ENCODE data around the gene DPP10. TPM values are rescaled to one million over a fixed set of nuclear protein-coding genes. Genes with fewer than 3 reads are reported as not detected.

Gene DPP10
- total RNA-seq, 1 donor from 2014 or later: 1.1 TPM

DNA sequence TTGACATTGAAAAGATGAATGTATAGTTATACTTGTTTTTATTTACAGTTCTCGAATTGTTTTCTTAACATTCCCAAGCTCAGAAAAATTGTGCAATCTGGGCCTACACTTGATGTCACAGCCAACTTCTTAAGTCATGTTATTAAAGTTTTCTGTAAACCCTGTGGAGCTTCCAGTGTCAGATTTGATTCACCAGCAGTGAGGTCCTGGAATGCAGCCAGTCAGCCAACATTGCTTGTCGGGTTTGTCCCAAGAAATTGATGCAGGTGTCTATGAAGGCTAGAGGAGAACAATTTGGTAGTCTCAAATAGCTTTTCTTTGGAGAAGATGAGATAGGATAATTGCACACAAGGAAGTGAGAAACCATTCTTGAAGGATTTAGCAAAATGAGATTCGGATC is 732.2 kb downstream of the DPP10 start:
- Histone ChIP-seq H3K4me3 (ENCODE audit: insufficient read depth, low read depth, low read length) (no peak overlapping the region), H3K27me3 (ENCODE audit: insufficient read depth, low read length) (no peaks in the 10 kb centered on the region), H3K27ac (ENCODE audit: low read depth, low read length) (no peak overlapping the region), H3K36me3 (ENCODE audit: insufficient read depth, low read length) (no peaks in the 10 kb centered on the region), H4K20me1 (ENCODE audit: insufficient read depth, low read length) (no peaks in the 10 kb centered on the region), H3K79me2 (ENCODE audit: insufficient read depth, low read length) (no peaks in the 10 kb centered on the region), H3K9me3 (ENCODE audit: insufficient read depth, low read depth, low read length) (peaks cover 4% of the 10 kb centered on the region), H3K4me2 (ENCODE audit: low read length) (no peak overlapping the region), H2AFZ (ENCODE audit: low read depth, low read length) (no peak overlapping the region), H3K9ac (ENCODE audit: low read length) (no peak overlapping the region), H3K4me1 (ENCODE audit: insufficient read depth, low read length) (no peaks in the 10 kb centered on the region)
- Mint-ChIP-seq H3K4me1 (ENCODE audit: low read depth, unreplicated experiment) (no peaks in the 10 kb centered on the region), H3K9me3 (ENCODE audit: unreplicated experiment) (no peaks in the 10 kb centered on the region), H3K27ac (ENCODE audit: unreplicated experiment) (no peak overlapping the region), H3K27me3 (ENCODE audit: low read depth, unreplicated experiment) (no peaks in the 10 kb centered on the region), H3K4me3 (ENCODE audit: unreplicated experiment) (no peak overlapping the region), H3K36me3 (ENCODE audit: low read depth, unreplicated experiment) (no peaks in the 10 kb centered on the region)
- no peak for DNase-seq (ENCODE audit: low read depth)
- TF ChIP-seq CTCF (IDR thresholded peaks at IDR 0.05; ENCODE audit: insufficient read depth, low read depth, low read length) (no peak), EZH2 (IDR thresholded peaks at IDR 0.05; ENCODE audit: insufficient read depth, low read length) (no peak)
- no peak for FAIRE-seq

DNA sequence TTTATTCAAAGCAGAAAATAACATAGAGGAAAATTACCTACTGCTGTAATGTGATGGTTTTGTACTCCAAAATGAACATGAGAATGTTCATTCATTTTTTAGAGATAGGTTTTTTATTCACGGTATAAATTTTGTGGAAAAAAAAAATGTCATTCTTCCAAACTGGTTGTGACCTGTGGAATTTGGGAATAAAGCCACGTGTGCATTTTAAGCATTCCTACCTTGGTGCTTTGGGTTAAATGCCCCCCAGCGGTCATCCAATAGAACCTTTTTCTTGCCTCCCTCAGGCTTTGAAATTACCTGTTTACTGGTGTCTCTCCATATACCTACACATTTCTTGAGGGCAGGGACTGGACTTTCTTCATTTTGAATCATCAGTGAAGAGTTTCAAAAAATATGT is 740.7 kb downstream of the DPP10 start:
- Mint-ChIP-seq H3K36me3 (ENCODE audit: low read depth, unreplicated experiment) (no peaks in the 10 kb centered on the region), H3K27ac (ENCODE audit: unreplicated experiment) (no peak overlapping the region), H3K27me3 (ENCODE audit: low read depth, unreplicated experiment) (no peaks in the 10 kb centered on the region), H3K4me3 (ENCODE audit: unreplicated experiment) (no peak overlapping the region), H3K4me1 (ENCODE audit: low read depth, unreplicated experiment) (no peaks in the 10 kb centered on the region), H3K9me3 (ENCODE audit: unreplicated experiment) (no peaks in the 10 kb centered on the region)
- no peaks in the 10 kb centered on the region for H4K20me1 ChIP-seq (ENCODE audit: insufficient read depth, low read length)
- no peak overlapping the region for H3K9ac ChIP-seq (ENCODE audit: low read length)
- FAIRE-seq (no peak), DNase-seq (ENCODE audit: low read depth) (no peak)
- no peak overlapping the region for H3K27ac ChIP-seq (ENCODE audit: low read depth, low read length)
- peaks cover 1% of the 10 kb centered on the region for H3K9me3 ChIP-seq (ENCODE audit: insufficient read depth, low read depth, low read length)
- no peaks in the 10 kb centered on the region for H3K4me1 ChIP-seq (ENCODE audit: insufficient read depth, low read length)
- H3K79me2 ChIP-seq (ENCODE audit: insufficient read depth, low read length): no peaks in the 10 kb centered on the region
- no peak overlapping the region for H3K4me3 ChIP-seq (ENCODE audit: insufficient read depth, low read depth, low read length)
- TF ChIP-seq EZH2 (IDR thresholded peaks at IDR 0.05; ENCODE audit: insufficient read depth, low read length) (no peak), CTCF (IDR thresholded peaks at IDR 0.05; ENCODE audit: insufficient read depth, low read depth, low read length) (no peak)
- H3K27me3 ChIP-seq (ENCODE audit: insufficient read depth, low read length): no peaks in the 10 kb centered on the region
- H3K36me3 ChIP-seq (ENCODE audit: insufficient read depth, low read length): no peaks in the 10 kb centered on the region
- H2AFZ ChIP-seq (ENCODE audit: low read depth, low read length): no peak overlapping the region
- H3K4me2 ChIP-seq (ENCODE audit: low read length): no peak overlapping the region

- H3K4me1 Mint-ChIP-seq (ENCODE audit: low read depth, unreplicated experiment): no peaks in the 10 kb centered on the region
- Histone ChIP-seq H3K79me2 (ENCODE audit: insufficient read depth, low read length) (no peaks in the 10 kb centered on the region), H3K27me3 (ENCODE audit: insufficient read depth, low read length) (no peaks in the 10 kb centered on the region), H4K20me1 (ENCODE audit: insufficient read depth, low read length) (no peaks in the 10 kb centered on the region), H3K4me3 (ENCODE audit: insufficient read depth, low read depth, low read length) (no peak overlapping the region), H2AFZ (ENCODE audit: low read depth, low read length) (no peak overlapping the region), H3K27ac (ENCODE audit: low read depth, low read length) (no peak overlapping the region), H3K36me3 (ENCODE audit: insufficient read depth, low read length) (no peaks in the 10 kb centered on the region), H3K9ac (ENCODE audit: low read length) (no peak overlapping the region), H3K4me1 (ENCODE audit: insufficient read depth, low read length) (no peaks in the 10 kb centered on the region), H3K4me2 (ENCODE audit: low read length) (no peak overlapping the region), H3K9me3 (ENCODE audit: insufficient read depth, low read depth, low read length) (no peaks in the 10 kb centered on the region)
- no peaks in the 10 kb centered on the region for H3K36me3 Mint-ChIP-seq (ENCODE audit: low read depth, unreplicated experiment)
- TF ChIP-seq EZH2 (IDR thresholded peaks at IDR 0.05; ENCODE audit: insufficient read depth, low read length) (no peak), CTCF (IDR thresholded peaks at IDR 0.05; ENCODE audit: insufficient read depth, low read depth, low read length) (no peak)
- H3K9me3 Mint-ChIP-seq (ENCODE audit: unreplicated experiment): peaks cover 9% of the 10 kb centered on the region
- no peak overlapping the region for H3K27ac Mint-ChIP-seq (ENCODE audit: unreplicated experiment)
- FAIRE-seq (no peak), DNase-seq (ENCODE audit: low read depth) (no peak)
- no peaks in the 10 kb centered on the region for H3K27me3 Mint-ChIP-seq (ENCODE audit: low read depth, unreplicated experiment)
- H3K4me3 Mint-ChIP-seq (ENCODE audit: unreplicated experiment): no peak overlapping the region
Measured at GRCh38 chr2:115190459-115190858, 748.0 kb downstream of the DPP10 start.
